Panc1 (cell line): ENCODE measurements around the gene AKAP13. TPM values are rescaled to one million over a fixed set of nuclear protein-coding genes. Genes with fewer than 3 reads are reported as not detected.

ENCODE experiments used
- ATAC-seq: fragments of 200-7000 bp; cut with Tn5 transposase; 2 replicates; pipeline ENCODE4 v1.9.1; 2020; ENCODE audit warnings: mild to moderate bottlenecking, moderate library complexity
- BruUV-seq: library from RNA; stranded (reverse); fragments of 400-500 nt; replicated peaks from 2 replicates; lab custom pipeline; 2021; lab: Mats Ljungman, UMichigan
- CTCF ChIA-PET: fragments of 300-600 bp; sonication (Branson Sonifier 250); formaldehyde crosslinking; loops from one replicate; lab custom pipeline; 2022; ENCODE audit warnings: antibody characterized with exemption; lab: Charles Lee
- POLR2A ChIA-PET: fragments of 300-600 bp; sonication (Branson Sonifier 250); formaldehyde crosslinking; loops from one replicate; lab custom pipeline; 2022; ENCODE audit warnings: antibody characterized with exemption; lab: Charles Lee
- DNase-seq: peaks from one replicate; pipeline ENCODE4 v3.0.0-alpha.2; 2010; ENCODE audit warnings: low read depth, low spot score
- H3K27ac ChIP-seq: 2 replicates; pipeline ENCODE4 v1.5.1; 2011; ENCODE audit warnings: mild to moderate bottlenecking, low read length, inconsistent platforms
- H3K27me3 ChIP-seq: fragments of 200-500 bp; sonication (Bioruptor generic); 2 replicates; pipeline ENCODE4 v1.6.0; 2014; ENCODE audit warnings: low read length, inconsistent platforms; ENCODE audit not compliant: control insufficient read depth, insufficient read depth
- H3K36me3 ChIP-seq: fragments of 200-500 bp; sonication (Bioruptor generic); 2 replicates; pipeline ENCODE4 v1.5.1; 2014; ENCODE audit warnings: inconsistent platforms, mild to moderate bottlenecking, low read length, moderate library complexity; ENCODE audit not compliant: control insufficient read depth, insufficient read depth
- H3K4me1 ChIP-seq: 2 replicates; pipeline ENCODE4 v1.5.1; 2011; ENCODE audit warnings: inconsistent platforms, mild to moderate bottlenecking, low read length, moderate library complexity; ENCODE audit not compliant: control insufficient read depth, insufficient read depth
- H3K4me3 ChIP-seq, 2 experiments: 2 replicates each; pipeline ENCODE4 v1.5.1; 2011 to 2012; ENCODE audit warnings: low read depth in 2 of 2, low read length in 2 of 2, mild to moderate bottlenecking in 2 of 2, inconsistent platforms in 1 of 2, moderate library complexity in 1 of 2
- H3K9me3 ChIP-seq: fragments of 200-500 bp; sonication (Bioruptor generic); 2 replicates; pipeline ENCODE4 v1.5.1; 2014; ENCODE audit warnings: low read depth, mild to moderate bottlenecking, inconsistent platforms, low read length, moderate library complexity; ENCODE audit not compliant: control insufficient read depth, insufficient read depth
- POLR2AphosphoS5 ChIP-seq: IDR thresholded peaks from 2 replicates; pipeline ENCODE4 v1.6.1; 2012; ENCODE audit warnings: mild to moderate bottlenecking, low read depth, low read length, moderate library complexity
- SIN3A ChIP-seq: IDR thresholded peaks from 2 replicates; pipeline ENCODE4 v1.6.1; 2012; ENCODE audit warnings: low read depth, mild to moderate bottlenecking, low read length, moderate library complexity, borderline replicate concordance; ENCODE audit not compliant: insufficient read depth
- TCF7L2 ChIP-seq: IDR thresholded peaks from 2 replicates; pipeline ENCODE4 v1.6.1; 2011; ENCODE audit warnings: mild to moderate bottlenecking, low read depth, low read length, inconsistent platforms
- in situ Hi-C: cut with HindIII; loops from 2 replicates; pipeline ENCODE4 v1.10.0; 2016; ENCODE audit warnings: low sequenced_read_pairs, low pct_unique_long_range_greater_than_20kb
- intact Hi-C: fragments of 100-400 bp; cut with micrococcal nuclease; formaldehyde crosslinking; loops from one replicate; pipeline ENCODE4 v1.10.0; 2022; ENCODE audit not compliant: unreplicated experiment
- total RNA-seq: library from RNA; stranded (reverse); gene quantifications from one replicate; pipeline ENCODE4 v1.2.1, GENCODE V29; 2021; ENCODE audit not compliant: unreplicated experiment
- TF ChIP-seq, protein P1 (sequence below): fragments of 450-650 bp; IDR thresholded peaks from 2 replicates; pipeline ENCODE4 v1.5.1; 2017; ENCODE audit warnings: mild to moderate bottlenecking
- TF ChIP-seq, protein P2 (sequence below), 2 experiments: IDR thresholded peaks; 2 replicates each; pipeline ENCODE4 v1.6.1; 2011 to 2012; ENCODE audit warnings: low read depth in 2 of 2, control low read depth in 1 of 2, low read length in 1 of 2, mild to moderate bottlenecking in 1 of 2, moderate library complexity in 1 of 2; ENCODE audit not compliant: insufficient read depth in 1 of 2

AKAP13 gene
- total RNA-seq, 1 experiment from 2014 or later, result 94.2 TPM

DNA sequence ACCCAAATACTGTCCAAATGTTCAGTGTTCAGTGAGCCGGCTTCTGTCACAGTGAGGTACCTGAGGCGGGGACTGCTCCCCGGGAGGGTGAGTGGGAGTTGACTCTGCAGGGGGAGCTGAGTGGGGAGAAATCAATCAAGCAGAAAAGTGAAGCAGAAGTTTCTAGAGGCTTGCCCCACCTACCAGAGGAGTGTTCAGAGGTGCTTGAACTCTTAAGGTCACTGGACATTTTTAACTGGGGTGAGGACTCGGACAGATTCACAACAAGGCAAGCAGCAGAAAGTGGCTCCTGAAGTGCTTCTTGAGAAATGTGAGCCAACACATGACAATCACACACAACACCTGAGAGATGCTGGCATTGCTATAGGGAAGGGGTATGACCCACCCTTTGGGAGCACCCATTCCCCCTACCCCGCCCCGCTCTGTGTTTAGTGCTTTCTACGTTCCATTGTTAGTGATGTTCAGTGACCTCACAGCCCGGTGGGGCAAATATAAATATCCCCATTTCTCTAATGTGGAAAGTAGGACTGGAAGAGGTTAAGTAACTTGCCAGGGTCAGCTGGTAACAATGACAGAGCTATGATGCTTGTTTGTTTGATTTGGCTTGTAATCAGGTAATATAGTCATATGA is 48.6 kb upstream of the AKAP13 start:
- peak overlapping the region in 1 of 2 experiments; percentile 66; a peak in 3 of 4 replicates for H3K4me3 ChIP-seq
- no TSS peak for BruUV-seq
- CTCF ChIA-PET, result interaction anchor here (0.6 to 2.6 kb wide), 9 partner anchors 51 to 462 kb away, joined by 3 to 26 read pairs (median 4); no protein-coding TSS in a partner anchor
- in situ Hi-C loops, result no loop called here
- H3K27ac ChIP-seq, result peak overlapping the region; percentile 92
- intact Hi-C loops, result loop anchor here (2.0 to 5.0 kb wide), 3 partner anchors 49 to 156 kb away; partner anchors contain the start of gene AKAP13
- no peaks in the 10 kb centered on the region for H3K9me3 ChIP-seq
- H3K27me3 ChIP-seq, result no peaks in the 10 kb centered on the region
- POLR2A ChIA-PET, result no interaction called here
- TF ChIP-seq SIN3A, result no peak
- TF ChIP-seq TCF7L2, result no peak
- TF ChIP-seq, protein P1, sequence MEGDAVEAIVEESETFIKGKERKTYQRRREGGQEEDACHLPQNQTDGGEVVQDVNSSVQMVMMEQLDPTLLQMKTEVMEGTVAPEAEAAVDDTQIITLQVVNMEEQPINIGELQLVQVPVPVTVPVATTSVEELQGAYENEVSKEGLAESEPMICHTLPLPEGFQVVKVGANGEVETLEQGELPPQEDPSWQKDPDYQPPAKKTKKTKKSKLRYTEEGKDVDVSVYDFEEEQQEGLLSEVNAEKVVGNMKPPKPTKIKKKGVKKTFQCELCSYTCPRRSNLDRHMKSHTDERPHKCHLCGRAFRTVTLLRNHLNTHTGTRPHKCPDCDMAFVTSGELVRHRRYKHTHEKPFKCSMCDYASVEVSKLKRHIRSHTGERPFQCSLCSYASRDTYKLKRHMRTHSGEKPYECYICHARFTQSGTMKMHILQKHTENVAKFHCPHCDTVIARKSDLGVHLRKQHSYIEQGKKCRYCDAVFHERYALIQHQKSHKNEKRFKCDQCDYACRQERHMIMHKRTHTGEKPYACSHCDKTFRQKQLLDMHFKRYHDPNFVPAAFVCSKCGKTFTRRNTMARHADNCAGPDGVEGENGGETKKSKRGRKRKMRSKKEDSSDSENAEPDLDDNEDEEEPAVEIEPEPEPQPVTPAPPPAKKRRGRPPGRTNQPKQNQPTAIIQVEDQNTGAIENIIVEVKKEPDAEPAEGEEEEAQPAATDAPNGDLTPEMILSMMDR, result no peak
- TF ChIP-seq POLR2AphosphoS5, result no peak
- TF ChIP-seq, protein P2, sequence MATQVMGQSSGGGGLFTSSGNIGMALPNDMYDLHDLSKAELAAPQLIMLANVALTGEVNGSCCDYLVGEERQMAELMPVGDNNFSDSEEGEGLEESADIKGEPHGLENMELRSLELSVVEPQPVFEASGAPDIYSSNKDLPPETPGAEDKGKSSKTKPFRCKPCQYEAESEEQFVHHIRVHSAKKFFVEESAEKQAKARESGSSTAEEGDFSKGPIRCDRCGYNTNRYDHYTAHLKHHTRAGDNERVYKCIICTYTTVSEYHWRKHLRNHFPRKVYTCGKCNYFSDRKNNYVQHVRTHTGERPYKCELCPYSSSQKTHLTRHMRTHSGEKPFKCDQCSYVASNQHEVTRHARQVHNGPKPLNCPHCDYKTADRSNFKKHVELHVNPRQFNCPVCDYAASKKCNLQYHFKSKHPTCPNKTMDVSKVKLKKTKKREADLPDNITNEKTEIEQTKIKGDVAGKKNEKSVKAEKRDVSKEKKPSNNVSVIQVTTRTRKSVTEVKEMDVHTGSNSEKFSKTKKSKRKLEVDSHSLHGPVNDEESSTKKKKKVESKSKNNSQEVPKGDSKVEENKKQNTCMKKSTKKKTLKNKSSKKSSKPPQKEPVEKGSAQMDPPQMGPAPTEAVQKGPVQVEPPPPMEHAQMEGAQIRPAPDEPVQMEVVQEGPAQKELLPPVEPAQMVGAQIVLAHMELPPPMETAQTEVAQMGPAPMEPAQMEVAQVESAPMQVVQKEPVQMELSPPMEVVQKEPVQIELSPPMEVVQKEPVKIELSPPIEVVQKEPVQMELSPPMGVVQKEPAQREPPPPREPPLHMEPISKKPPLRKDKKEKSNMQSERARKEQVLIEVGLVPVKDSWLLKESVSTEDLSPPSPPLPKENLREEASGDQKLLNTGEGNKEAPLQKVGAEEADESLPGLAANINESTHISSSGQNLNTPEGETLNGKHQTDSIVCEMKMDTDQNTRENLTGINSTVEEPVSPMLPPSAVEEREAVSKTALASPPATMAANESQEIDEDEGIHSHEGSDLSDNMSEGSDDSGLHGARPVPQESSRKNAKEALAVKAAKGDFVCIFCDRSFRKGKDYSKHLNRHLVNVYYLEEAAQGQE (IDR thresholded peaks at IDR 0.05; ENCODE audit: insufficient read depth in 1 of 2, low read depth in 2 of 2, low read length in 1 of 2), result no peak
- H3K36me3 ChIP-seq, result no peaks in the 10 kb centered on the region
- peaks cover 41% of the 10 kb centered on the region for H3K4me1 ChIP-seq
- peak; percentile 1; the same call in 1 of the 2 replicates for ATAC-seq
- peak; percentile 32 for DNase-seq

DNA sequence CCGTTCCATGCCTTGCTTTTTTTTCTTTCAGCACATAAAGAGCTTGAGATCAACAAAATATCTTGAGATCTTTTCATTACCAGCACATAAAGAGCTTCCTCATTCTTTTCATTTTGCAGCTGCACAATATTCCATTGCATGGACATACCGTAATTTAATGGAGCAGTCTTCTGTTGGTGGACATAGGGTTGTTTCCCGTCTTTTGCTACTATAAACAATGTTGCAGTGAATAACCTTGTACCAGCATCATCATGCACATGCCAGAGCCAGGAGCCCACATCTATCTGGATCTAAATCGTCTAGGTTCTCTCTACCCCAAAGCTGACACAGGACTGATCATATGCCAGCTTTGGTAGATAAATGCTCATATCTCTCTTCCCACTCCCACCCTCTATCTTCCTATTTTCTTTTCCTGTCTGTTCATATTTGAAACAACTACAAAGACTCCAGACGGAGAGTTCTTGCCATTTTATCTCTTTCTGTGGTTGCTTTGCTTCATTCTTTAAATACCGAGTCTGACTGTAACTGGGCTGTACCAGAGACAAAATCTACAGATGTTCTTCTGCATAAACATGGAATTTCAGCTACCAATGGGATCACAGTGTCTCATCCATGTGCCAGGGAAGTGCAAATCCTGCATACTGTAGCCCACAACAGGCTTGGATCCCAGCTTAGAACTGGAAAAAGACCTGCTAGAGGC is 47.1 kb upstream of the AKAP13 start:
- no peaks in the 10 kb centered on the region for H3K9me3 ChIP-seq
- no peaks in the 10 kb centered on the region for H3K27me3 ChIP-seq
- no TSS peak for BruUV-seq
- TF ChIP-seq TCF7L2, result peak; percentile 79
- no peak for TF ChIP-seq POLR2AphosphoS5
- H3K36me3 ChIP-seq, result no peaks in the 10 kb centered on the region
- CTCF ChIA-PET, result interaction anchor here (0.5 kb wide), 1 partner anchor 9 kb away, joined by 3 read pairs; no protein-coding TSS in a partner anchor
- ATAC-seq (no peak), DNase-seq (no peak)
- H3K4me1 ChIP-seq, result peaks cover 51% of the 10 kb centered on the region
- H3K27ac ChIP-seq, result peak overlapping the region; percentile 18
- H3K4me3 ChIP-seq, result no peak overlapping the region
- intact Hi-C loops (loop anchor here (2.0 to 5.0 kb wide), 2 partner anchors 48 to 154 kb away; partner anchors contain the start of gene AKAP13), in situ Hi-C loops (no loop called here)
- POLR2A ChIA-PET, result interaction anchor here (0.6 kb wide), 1 partner anchor 144 kb away, joined by 4 read pairs; no protein-coding TSS in a partner anchor
